Kidney epithelial cell (primary cell): ENCODE measurements around the gene GLP1R. TPM values are rescaled to one million over a fixed set of nuclear protein-coding genes. Genes with fewer than 3 reads are reported as not detected.

Experiments used
- DNase-seq: peaks from one replicate; pipeline ENCODE4 v3.0.0-alpha.2; 2010; ENCODE audit warnings: low read depth
- H3K27me3 ChIP-seq: 2 replicates; pipeline ENCODE4 v1.6.0; 2011; ENCODE audit warnings: low read length; ENCODE audit not compliant: control insufficient read depth, insufficient read depth
- H3K36me3 ChIP-seq: 2 replicates; pipeline ENCODE4 v1.5.1; 2011; ENCODE audit warnings: low read length; ENCODE audit not compliant: control insufficient read depth, insufficient read depth
- H3K4me3 ChIP-seq: 2 replicates; pipeline ENCODE4 v1.5.1; 2011; ENCODE audit warnings: low read depth, mild to moderate bottlenecking, control low read depth, low read length
- total RNA-seq: library from RNA; depleted of rRNA; stranded (reverse); fragments of >200 nt; gene quantifications from 2 replicates; pipeline ENCODE4 v1.2.3, GENCODE V29; 2015
- TF ChIP-seq, protein P1 (sequence below): IDR thresholded peaks from 2 replicates; pipeline ENCODE4 v1.5.1; 2011; ENCODE audit warnings: mild to moderate bottlenecking, moderate library complexity, low read length, control low read depth, inconsistent platforms; ENCODE audit not compliant: insufficient read depth, poor library complexity, severe bottlenecking

GLP1R gene
- total RNA-seq, 1 donor from 2014 or later = 0.17 TPM

GRCh38 chr6:39088331-39088730 lies 39.8 kb downstream of the GLP1R start:
- Histone ChIP-seq H3K4me3 (no peak overlapping the region), H3K36me3 (no peaks in the 10 kb centered on the region), H3K27me3 (peaks cover 8% of the 10 kb centered on the region)
- DNase-seq = no peak
- TF ChIP-seq, protein P1, sequence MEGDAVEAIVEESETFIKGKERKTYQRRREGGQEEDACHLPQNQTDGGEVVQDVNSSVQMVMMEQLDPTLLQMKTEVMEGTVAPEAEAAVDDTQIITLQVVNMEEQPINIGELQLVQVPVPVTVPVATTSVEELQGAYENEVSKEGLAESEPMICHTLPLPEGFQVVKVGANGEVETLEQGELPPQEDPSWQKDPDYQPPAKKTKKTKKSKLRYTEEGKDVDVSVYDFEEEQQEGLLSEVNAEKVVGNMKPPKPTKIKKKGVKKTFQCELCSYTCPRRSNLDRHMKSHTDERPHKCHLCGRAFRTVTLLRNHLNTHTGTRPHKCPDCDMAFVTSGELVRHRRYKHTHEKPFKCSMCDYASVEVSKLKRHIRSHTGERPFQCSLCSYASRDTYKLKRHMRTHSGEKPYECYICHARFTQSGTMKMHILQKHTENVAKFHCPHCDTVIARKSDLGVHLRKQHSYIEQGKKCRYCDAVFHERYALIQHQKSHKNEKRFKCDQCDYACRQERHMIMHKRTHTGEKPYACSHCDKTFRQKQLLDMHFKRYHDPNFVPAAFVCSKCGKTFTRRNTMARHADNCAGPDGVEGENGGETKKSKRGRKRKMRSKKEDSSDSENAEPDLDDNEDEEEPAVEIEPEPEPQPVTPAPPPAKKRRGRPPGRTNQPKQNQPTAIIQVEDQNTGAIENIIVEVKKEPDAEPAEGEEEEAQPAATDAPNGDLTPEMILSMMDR = peak; percentile 61

GRCh38 chr6:39090036-39090435 lies 41.5 kb downstream of the GLP1R start:
- H3K4me3 ChIP-seq = no peak overlapping the region
- TF ChIP-seq, protein P1 = no peak
- H3K36me3 ChIP-seq = no peaks in the 10 kb centered on the region
- DNase-seq = no peak
- peaks cover 8% of the 10 kb centered on the region for H3K27me3 ChIP-seq

DNA sequence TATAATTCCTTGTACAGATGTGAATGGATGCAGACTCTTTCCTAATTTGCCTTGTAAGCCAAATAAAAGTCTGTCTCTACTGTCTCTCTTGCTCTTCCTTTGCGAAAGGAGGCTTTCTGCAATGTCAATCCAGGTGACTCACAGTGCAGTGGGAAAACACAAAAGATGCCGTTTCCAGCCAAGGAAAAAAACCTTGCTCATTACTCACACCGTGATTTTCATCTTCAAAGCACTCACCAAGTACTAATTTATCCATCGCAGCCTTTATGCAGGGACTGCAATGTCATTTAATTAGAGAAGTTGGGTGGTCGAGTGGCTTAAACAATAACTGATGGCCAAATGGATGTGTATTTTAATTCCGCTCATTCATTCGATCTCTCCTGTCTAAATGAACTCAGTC lies 42.6 kb downstream of the GLP1R start:
- Histone ChIP-seq H3K27me3 (peaks cover 8% of the 10 kb centered on the region), H3K4me3 (no peak overlapping the region), H3K36me3 (no peaks in the 10 kb centered on the region)
- TF ChIP-seq, protein P1 = no peak
- DNase-seq = no peak

- H3K4me3 ChIP-seq = no peak overlapping the region
- TF ChIP-seq, protein P1 = no peak
- H3K36me3 ChIP-seq = no peaks in the 10 kb centered on the region
- peaks cover 8% of the 10 kb centered on the region for H3K27me3 ChIP-seq
- no peak for DNase-seq
Measured at GRCh38 chr6:39092124-39092523, 43.5 kb downstream of the GLP1R start.

- no peaks in the 10 kb centered on the region for H3K36me3 ChIP-seq
- no peak overlapping the region for H3K4me3 ChIP-seq
- TF ChIP-seq, protein P1 = no peak
- peaks cover 4% of the 10 kb centered on the region for H3K27me3 ChIP-seq
- no peak for DNase-seq
Measured at GRCh38 chr6:39093149-39093708, 44.6 kb downstream of the GLP1R start.

DNA sequence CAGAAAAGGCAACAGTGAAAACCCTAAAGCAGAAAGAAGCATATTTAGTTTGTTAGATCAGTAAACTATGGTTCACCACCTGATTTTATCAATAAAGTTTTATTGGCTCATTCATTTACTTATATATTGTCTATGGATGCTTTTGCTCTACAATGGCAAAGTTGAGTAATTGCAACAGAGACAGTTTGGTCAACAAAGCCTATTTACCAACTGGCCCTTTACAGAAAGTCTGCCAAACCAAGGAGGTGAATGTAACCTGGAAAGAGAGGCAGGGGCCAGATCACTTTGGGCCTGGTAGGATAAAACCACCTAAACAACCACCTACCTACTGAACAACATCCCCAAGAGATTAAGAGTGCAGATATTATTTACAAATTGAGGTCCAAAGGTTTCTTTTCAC lies 47.0 kb downstream of the GLP1R start:
- no peak overlapping the region for H3K4me3 ChIP-seq
- H3K36me3 ChIP-seq = no peaks in the 10 kb centered on the region
- H3K27me3 ChIP-seq = no peaks in the 10 kb centered on the region
- TF ChIP-seq, protein P1 = no peak
- DNase-seq = no peak
